GM18499 (cell line): ENCODE measurements around the gene PODNL1.
A peak's percentile ranks its signal among the peaks of the same experiment; 100 is the strongest.
"Not testable (repeated sequence)": the region's sequence is repeated elsewhere in the genome, so short reads cannot be mapped to it uniquely, and the experiment has no call there.

Source experiments
- ATAC-seq: cut with Tn5 transposase; IDR thresholded peaks from one replicate; pipeline ENCODE4 v1.9.1; 2021; ENCODE audit warnings: moderate number of reproducible peaks; ENCODE audit not compliant: insufficient read depth, unreplicated experiment

PODNL1 gene

GRCh38 chr19:13930402-13930801 lies 7.8 kb downstream of the PODNL1 start:
- ATAC-seq: no peak

DNA sequence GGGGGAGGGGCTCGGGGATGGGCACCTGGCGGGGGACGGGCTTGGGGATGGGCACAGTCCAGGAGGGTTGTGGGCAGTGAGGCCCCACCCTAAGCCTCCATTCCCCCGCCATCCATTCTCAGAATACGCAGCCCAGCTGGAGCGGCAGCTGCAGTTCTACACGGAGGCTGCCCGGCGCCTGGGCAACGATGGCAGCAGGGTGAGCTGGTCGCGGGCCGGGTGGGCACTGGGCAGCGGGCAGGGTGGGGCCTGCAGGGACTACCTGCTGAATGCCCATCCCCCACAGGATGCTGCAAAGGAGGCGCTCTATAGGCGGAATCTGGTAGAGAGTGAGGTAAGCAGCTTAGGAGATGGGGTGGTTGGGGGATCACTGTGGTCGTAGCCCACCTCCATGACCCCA lies 8.3 kb downstream of the PODNL1 start:
- ATAC-seq: no peak

DNA sequence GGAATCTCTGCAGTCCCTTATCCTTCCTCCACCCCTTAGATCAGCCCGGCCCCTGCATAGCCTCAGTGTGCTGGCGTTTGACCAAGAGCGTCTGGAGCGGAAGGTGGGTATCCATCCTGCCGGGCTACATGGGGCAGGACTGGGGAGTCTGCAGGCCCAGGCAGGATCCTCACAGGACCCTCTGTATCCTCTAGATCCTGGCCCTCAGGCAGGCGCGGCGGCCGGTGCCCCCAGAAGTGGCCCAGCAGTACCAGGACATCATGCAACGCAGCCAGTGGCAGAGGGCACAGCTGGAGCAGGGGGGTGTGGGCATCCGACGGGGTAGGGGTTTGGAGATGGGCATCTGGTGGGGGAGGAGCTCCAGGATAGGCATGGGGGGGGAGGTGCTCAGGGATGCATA lies 8.9 kb downstream of the PODNL1 start:
- no peak for ATAC-seq

GRCh38 chr19:13926715-13927114 lies 11.5 kb downstream of the PODNL1 start:
- ATAC-seq: no peak

GRCh38 chr19:13926010-13926409 lies 12.2 kb downstream of the PODNL1 start:
- no peak for ATAC-seq

DNA sequence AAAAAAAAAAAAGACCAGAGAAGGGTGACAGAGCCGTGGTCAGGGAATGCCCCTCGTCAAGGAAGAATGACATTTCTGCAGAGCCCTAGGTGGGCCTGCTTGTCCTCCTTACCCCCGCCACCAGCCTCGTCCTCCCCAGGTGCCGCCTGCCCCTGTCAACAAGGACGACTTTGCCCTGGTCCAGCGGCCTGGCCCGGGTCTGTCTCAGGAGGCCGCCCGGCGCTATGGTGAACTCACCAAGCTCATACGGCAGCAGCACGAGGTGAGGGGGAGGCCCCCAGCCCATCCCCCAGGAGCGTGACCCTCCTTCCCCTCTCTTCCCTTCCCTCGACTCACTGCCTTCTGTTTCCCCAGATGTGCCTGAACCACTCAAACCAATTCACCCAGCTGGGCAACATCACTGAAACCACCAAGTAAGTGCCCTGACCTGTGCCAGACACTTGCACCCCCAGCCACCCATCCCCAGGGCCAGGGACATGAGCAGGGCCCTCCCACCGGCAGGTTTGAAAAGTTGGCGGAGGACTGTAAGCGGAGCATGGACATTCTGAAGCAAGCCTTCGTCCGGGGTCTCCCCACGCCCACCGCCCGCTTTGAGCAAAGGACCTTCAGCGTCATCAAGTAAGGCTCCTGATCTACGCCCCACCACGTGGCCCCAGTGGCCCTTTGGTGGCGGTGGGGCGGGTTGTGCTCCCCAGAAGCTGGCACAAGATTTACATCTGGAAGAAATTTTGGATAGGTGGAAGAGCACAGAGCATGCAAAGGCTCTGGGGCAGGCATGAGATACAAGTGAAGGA lies 14.8 kb downstream of the PODNL1 start:
- no peak for ATAC-seq

DNA sequence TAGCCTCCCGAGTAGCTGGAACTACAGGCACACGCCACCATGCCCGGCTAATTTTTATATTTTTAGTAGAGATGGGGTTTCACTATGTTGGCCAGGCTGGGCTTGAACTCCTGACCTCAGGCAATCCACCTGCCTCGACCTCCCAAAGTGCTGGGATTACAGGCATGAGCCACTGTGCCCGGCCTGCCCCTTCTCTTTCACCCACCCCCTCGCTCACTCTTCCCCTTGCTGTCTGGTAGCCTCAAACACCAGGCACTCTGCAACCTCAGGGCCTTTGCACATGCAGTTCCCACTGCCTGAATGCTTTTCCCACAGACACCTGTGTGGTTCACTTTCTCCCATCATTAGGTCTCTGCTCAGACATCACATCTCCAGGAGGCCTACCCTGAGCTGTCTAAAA lies 16.1 kb downstream of the PODNL1 start:
- not testable (repeated sequence) for ATAC-seq

- no peak for ATAC-seq
Observed at GRCh38 chr19:13920940-13921747, 17.1 kb downstream of the PODNL1 start.

- no peak for ATAC-seq
Observed at GRCh38 chr19:13920524-13920923, 17.7 kb downstream of the PODNL1 start.

DNA sequence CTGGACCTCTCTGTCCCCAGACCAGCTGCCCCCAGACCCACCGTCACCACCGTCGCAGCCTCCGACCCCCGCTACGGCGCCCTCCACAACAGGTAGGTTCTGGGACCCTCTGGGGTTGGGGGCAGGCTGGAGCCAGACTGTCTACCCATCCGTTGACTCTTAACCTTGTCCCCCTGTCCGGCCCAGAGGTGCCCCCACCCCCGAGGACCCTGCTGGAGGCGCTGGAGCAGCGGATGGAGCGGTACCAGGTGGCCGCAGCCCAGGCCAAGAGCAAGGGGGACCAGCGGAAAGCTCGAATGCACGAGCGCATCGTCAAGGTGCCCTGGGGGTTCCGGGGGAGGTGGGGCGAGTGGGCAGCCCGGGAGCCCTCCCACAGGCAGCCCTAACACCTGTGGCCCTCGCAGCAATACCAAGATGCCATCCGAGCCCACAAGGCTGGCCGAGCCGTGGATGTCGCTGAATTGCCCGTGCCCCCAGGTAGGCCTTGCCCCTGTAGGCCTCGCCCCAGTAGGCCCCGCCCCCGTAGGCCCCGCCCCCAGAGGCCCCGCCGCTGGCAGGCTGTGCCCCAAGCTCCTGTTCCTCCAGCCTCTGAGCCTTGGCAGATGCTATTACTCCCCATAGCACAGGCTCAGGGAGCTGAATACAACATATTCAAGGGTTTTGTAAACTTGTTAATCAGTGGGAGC lies 19.3 kb downstream of the PODNL1 start:
- no peak for ATAC-seq

- ATAC-seq: no peak
Observed at GRCh38 chr19:13917888-13918406, 20.3 kb downstream of the PODNL1 start.

- no peak for ATAC-seq
Observed at GRCh38 chr19:13914777-13915176, 23.4 kb downstream of the PODNL1 start.

DNA sequence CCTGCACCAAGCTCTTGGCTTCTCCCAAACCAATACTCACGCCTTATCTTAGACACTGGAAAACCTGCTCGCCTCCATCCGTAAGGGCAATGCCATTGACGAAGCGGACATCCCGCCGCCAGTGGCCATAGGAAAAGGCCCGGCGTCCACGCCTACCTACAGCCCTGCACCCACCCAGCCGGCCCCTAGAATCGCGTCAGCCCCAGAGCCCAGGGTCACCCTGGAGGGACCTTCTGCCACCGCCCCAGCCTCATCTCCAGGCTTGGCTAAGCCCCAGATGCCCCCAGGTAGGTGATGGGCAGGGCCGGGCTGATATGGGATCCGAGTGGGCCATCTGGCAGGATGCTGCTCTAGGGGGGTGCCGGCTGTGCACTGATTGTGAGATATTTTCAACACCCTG lies 24.9 kb downstream of the PODNL1 start:
- ATAC-seq: no peak

GRCh38 chr19:13909430-13909829 lies 28.8 kb downstream of the PODNL1 start:
- ATAC-seq: no peak

DNA sequence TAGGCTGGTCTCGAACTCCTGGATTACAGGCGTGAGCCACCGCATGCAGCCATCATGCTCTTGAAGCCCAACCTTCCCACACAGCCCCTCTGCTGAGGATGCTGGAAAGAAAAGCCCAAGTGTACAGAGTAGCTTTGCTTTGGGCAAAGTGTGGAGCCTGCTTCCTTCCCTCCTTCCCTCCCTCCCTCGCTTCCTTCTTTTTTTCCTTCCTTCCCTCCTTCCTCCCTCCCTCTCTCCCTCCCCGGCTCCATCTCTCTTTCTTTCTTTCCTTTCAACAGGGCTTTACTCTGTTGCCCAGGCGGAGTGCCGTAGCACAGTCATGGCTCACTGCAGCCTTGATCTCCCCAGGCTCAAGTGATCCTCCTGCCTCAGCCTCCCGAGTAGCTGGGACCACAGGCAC lies 29.5 kb downstream of the PODNL1 start:
- ATAC-seq: no peak

DNA sequence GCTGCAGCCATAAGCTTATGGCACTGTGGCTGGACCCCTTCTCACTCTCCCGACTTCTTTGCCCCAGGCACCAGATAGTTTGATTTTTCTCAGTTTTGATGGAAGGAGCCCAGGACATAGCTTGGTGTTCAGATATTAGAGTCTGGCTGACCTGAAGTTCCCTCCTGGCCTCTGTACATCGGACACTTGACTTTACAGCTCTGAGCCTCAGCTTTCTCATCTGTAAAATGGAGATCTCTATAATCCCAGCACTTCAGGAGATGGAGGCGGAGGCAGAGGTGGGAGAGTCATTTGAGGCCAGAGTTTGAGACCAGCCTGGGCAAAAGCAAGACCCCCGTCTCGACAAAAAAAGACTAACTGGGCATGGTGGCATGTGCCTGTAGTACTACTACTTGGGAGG lies 31.3 kb downstream of the PODNL1 start:
- ATAC-seq: no peak

DNA sequence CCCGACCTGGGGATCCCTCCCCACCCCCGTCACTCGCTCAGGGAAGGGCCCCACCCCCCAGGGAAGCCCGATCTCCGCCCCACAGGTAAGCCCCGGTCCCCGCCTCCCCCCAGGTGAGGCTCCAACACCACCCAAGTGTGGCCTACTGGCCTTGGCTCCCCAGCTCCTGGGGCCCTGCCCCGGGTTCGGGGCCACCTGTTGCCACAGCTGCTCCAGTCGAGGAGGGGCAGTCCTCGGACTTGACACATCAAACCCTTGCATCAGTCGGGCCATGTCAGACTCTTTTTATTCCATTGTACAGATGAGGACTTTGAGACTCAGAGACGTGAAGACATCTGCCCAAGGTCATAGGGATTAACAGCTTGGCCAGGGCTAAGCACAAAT lies 31.7 kb downstream of the PODNL1 start:
- no peak for ATAC-seq

DNA sequence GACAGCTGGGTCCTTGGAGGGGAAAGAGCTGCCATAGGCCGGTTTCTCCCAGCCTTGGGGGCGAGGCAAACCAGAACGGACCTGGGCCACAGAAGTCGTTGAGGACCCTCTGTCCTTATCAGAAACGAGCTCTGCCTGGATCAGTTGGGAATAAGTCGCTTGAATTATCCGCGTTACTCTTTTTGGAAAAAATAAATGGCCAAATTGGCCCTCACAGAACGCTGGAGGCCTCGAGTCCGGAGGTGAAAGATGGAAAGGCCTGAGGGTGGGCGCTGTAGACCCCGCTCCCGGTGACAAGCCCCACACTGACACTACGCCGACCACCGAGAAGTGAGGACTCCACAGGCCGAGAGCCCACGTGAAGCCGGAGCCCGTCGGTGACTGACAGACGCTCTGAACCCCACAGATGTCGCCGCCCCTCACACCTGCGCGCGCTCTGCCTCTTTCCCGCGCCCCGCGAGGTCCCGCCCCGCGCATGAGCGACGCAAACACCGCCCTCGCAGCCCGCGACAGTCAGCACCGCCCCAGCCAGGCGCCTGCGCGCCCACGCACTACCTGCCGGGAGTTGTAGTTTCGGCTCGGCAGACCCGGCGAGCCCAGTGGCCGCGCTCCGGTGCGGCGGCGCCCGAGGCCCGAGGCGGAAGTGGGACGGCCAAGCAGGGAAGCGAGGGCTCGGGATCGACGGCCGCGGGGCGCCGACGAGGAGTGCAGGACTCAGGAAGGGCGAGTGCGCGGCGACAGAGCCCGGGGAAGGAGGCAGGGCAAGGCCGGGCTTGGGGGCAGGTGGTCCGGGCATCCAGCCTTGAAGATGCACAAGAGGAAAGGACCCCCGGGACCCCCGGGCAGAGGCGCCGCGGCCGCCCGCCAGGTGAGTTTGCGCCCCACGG lies 32.3 kb downstream of the PODNL1 start, which contains the start of the genes BRME1 and CC2D1A:
Gene BRME1 (minus strand): TSS at position 484 of the 887 bp plus-strand sequence. CDS start 1,225 bp downstream, outside the sequence.
Gene CC2D1A (plus strand): TSS at position 568 of the 887 bp plus-strand sequence. CDS start 241 bp downstream, at position 809.
- ATAC-seq: peak; percentile 58

DNA sequence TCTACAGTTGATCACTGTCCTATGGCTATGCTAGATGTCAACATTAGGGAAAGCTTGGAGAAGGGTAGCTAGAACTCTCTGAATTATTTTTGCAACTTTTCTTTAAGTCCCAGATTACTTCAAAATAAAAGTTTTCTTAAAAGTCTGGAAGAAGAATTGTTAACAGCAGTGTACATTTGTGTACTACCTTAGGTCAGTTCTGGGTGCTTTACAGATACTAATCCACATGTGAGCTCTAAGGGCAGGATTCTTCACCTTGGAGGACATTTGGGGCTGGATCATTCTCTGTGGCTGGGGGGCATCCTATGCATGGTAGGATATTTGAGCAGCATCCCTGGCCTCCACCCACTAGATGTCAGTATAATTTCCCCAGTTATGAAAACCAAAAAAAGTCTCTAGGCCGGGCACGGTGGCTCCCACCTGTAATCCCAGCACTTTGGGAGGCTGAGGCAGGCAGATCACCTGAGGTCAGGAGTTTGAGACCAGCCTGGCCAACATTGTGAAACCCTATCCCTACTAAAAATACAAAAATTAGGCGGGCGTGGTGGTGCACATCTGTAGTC lies 35.1 kb downstream of the PODNL1 start:
- no peak for ATAC-seq
